ENCODE data around the gene SYNM. TPM values are rescaled to one million over a fixed set of nuclear protein-coding genes. Genes with fewer than 3 reads are reported as not detected.

Gene SYNM
- total RNA-seq, 4 donors from 2014 or later, result 6.4 to 44.6 (median 36.4) TPM

DNA sequence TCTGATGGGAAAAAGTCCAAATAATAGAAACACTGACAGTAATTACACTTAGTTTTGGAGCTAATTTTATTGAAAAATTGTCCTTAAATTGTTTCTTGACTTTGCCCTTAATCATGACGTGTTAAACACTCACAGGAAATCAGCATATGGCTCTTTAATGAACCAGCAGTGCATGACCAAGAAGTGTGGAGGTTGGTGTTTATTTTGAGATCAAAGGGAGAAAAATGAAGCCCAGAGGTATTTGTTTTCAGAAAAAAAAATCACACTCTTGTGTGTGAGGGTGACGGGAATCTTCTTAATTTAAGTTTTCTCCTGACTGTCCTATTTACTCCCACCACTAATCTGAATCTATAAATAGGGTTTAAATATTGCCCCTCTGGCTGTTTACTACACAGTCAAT lies 28.8 kb upstream of the SYNM start:
- DNase-seq, result peak in 1 of 2 donors; percentile 2
- Histone ChIP-seq H3K4me3 (no peak overlapping the region), H3K9me3 (no peaks in the 10 kb centered on the region), H3K27ac (peak overlapping the region; percentile 37 to 67), H3K36me3 (no peaks in the 10 kb centered on the region), H3K4me1 (no peaks in the 10 kb centered on the region), H3K27me3 (no peaks in the 10 kb centered on the region)
- intact Hi-C loops (cut with DNase I; ENCODE audit: low total_unique reads), result loop anchor here (10.0 kb wide), 1 partner anchor 561 kb away; no protein-coding TSS in a partner anchor
- TF ChIP-seq, protein P1, sequence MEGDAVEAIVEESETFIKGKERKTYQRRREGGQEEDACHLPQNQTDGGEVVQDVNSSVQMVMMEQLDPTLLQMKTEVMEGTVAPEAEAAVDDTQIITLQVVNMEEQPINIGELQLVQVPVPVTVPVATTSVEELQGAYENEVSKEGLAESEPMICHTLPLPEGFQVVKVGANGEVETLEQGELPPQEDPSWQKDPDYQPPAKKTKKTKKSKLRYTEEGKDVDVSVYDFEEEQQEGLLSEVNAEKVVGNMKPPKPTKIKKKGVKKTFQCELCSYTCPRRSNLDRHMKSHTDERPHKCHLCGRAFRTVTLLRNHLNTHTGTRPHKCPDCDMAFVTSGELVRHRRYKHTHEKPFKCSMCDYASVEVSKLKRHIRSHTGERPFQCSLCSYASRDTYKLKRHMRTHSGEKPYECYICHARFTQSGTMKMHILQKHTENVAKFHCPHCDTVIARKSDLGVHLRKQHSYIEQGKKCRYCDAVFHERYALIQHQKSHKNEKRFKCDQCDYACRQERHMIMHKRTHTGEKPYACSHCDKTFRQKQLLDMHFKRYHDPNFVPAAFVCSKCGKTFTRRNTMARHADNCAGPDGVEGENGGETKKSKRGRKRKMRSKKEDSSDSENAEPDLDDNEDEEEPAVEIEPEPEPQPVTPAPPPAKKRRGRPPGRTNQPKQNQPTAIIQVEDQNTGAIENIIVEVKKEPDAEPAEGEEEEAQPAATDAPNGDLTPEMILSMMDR (IDR thresholded peaks at IDR 0.05), result no peak
- TF ChIP-seq POLR2A (IDR thresholded peaks at IDR 0.05), result no peak

DNA sequence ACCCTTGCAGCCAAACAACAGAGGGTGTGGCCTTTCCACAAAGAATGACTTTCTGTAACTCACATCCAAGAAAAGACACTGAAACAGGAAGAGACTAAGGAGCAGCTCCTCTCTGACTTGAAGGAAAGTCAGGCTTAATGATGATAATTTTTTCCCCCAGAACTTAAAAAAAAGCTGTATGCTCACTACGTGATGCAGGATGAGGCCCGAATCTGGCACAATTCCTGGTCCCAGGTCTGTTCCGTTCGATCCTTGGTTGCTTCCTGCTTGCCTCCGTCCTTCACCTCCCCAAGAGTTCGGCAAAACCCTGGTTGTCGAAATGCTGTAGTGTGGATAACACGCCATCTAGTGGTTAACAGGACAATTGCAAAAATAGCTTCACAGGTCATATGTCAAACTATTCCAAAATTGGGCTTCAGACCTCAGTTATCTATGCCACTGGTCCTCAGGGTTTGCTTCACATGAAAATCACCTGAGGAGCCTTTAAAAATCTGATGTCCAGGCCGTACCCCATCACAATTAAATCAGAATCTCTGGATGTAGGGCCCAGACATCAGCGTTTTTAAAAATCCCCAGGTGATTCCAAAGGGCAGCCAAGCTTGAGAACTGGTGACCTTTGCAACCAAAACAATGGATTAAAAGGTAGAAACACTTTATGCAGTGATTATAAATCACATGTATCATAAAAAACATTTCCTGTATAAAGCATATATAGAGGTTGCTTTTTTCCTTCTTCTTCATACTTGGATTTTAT lies 28.1 kb upstream of the SYNM start:
- H3K4me1 ChIP-seq, result no peaks in the 10 kb centered on the region
- peak overlapping the region; percentile 22 to 26 for H3K4me3 ChIP-seq
- H3K9me3 ChIP-seq, result no peaks in the 10 kb centered on the region
- TF ChIP-seq POLR2A (IDR thresholded peaks at IDR 0.05), result no peak
- TF ChIP-seq, protein P1 (IDR thresholded peaks at IDR 0.05), result peak; percentile 87 to 90 (median 90)
- H3K36me3 ChIP-seq, result no peaks in the 10 kb centered on the region
- H3K27me3 ChIP-seq, result no peaks in the 10 kb centered on the region
- intact Hi-C loops (cut with DNase I; ENCODE audit: low total_unique reads), result loop anchor here (10.0 kb wide), 1 partner anchor 562 kb away; no protein-coding TSS in a partner anchor
- DNase-seq, result peak; percentile 59 to 66
- peak overlapping the region; percentile 37 to 67 for H3K27ac ChIP-seq

- DNase-seq, result no peak
- no peaks in the 10 kb centered on the region for H3K36me3 ChIP-seq
- H3K4me3 ChIP-seq, result no peak overlapping the region
- TF ChIP-seq POLR2A (IDR thresholded peaks at IDR 0.05), result no peak
- TF ChIP-seq, protein P1 (IDR thresholded peaks at IDR 0.05), result no peak
- no peak overlapping the region for H3K27ac ChIP-seq
- no peaks in the 10 kb centered on the region for H3K27me3 ChIP-seq
- intact Hi-C loops (cut with DNase I; ENCODE audit: low total_unique reads), result no loop called here
- H3K9me3 ChIP-seq, result no peaks in the 10 kb centered on the region
- H3K4me1 ChIP-seq, result no peaks in the 10 kb centered on the region
Measured at GRCh38 chr15:99082798-99083197, 22.1 kb upstream of the SYNM start.

- H3K4me1 ChIP-seq, result no peaks in the 10 kb centered on the region
- no peaks in the 10 kb centered on the region for H3K9me3 ChIP-seq
- intact Hi-C loops (cut with DNase I; ENCODE audit: low total_unique reads), result no loop called here
- TF ChIP-seq POLR2A (IDR thresholded peaks at IDR 0.05), result no peak
- TF ChIP-seq, protein P1 (IDR thresholded peaks at IDR 0.05), result no peak
- no peaks in the 10 kb centered on the region for H3K27me3 ChIP-seq
- no peak overlapping the region for H3K4me3 ChIP-seq
- DNase-seq, result peak in 1 of 2 donors; percentile 2
- H3K27ac ChIP-seq, result no peak overlapping the region
- no peaks in the 10 kb centered on the region for H3K36me3 ChIP-seq
Measured at GRCh38 chr15:99084965-99085364, 19.9 kb upstream of the SYNM start.
